Neural progenitor cell (in vitro differentiated cells): ENCODE data around the gene KCP.

Source experiments
- EZH2 ChIP-seq: fragments of 200-600 bp; sonication (generic); IDR thresholded peaks from 2 replicates; pipeline ENCODE4 v1.6.1; 2017; ENCODE audit warnings: antibody characterized with exemption, mild to moderate bottlenecking, moderate library complexity
- EZH2phosphoT487 ChIP-seq: fragments of 200-600 bp; sonication (generic); IDR thresholded peaks from 2 replicates; pipeline ENCODE4 v1.6.1; 2017; ENCODE audit warnings: antibody characterized with exemption
- TF ChIP-seq, protein P1 (sequence below): fragments of 200-600 bp; sonication (generic); IDR thresholded peaks from 2 replicates; pipeline ENCODE4 v1.5.1; 2017; ENCODE audit warnings: antibody characterized with exemption, mild to moderate bottlenecking

DNA sequence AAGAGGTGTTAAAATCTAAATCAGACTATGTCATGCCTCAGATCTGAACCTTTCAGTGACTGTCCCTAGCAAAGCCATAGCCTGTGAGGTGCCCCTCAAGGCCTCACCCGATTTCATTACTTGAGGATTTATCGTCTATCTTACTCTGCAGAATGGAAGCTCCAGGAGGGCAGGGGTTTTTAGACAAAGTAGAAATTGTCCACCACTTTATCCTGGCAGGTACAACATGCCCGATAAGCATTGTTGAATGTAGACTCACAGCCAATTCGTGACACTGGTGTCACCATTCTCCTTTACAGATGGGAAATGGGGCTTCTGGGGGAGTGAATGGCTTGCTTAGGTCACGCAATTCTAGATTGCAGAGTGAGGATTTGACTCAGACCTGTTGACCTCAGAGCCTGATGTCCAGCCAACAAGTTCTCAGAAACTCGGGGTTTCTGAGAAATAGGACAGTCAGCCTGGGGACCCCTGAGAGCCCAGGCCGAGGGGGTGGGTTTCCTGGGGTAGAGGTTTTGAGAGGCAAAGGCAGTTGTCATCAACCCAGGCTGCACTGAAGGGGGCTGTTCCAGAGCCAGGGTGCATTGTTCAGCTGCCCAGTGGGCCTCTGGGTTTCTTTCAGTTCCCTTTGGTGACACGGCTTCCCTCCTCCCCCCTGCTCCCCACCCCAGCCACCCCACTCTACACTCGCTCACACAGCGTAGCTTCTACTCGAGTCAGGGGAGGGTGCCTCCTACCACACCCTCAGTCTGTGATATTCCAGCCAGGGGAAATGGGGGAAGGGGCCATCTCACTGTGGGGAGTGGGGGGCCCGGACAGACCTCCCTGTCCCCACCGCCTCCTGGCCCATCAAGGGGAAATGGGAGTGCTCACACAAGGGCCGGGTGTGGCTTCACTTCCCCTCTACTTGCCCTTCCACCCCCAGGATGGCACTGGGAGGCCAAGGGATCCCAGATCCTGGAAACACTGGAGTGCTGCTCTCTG, 24.1 kb upstream of the KCP start:
- TF ChIP-seq, protein P1, sequence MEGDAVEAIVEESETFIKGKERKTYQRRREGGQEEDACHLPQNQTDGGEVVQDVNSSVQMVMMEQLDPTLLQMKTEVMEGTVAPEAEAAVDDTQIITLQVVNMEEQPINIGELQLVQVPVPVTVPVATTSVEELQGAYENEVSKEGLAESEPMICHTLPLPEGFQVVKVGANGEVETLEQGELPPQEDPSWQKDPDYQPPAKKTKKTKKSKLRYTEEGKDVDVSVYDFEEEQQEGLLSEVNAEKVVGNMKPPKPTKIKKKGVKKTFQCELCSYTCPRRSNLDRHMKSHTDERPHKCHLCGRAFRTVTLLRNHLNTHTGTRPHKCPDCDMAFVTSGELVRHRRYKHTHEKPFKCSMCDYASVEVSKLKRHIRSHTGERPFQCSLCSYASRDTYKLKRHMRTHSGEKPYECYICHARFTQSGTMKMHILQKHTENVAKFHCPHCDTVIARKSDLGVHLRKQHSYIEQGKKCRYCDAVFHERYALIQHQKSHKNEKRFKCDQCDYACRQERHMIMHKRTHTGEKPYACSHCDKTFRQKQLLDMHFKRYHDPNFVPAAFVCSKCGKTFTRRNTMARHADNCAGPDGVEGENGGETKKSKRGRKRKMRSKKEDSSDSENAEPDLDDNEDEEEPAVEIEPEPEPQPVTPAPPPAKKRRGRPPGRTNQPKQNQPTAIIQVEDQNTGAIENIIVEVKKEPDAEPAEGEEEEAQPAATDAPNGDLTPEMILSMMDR = no peak
- TF ChIP-seq EZH2phosphoT487 (no peak), EZH2 (no peak)
